Stimulated activated naive B cell treated with anti-CD40 and anti-IgM and Interleukin-4, amounts not matched to agents 10 μg/mL and 1 μg/mL and 100 μg/mL, for 72 hours (primary cell): ENCODE data around the gene EME2.
"Not testable (repeated sequence)": the region's sequence is repeated elsewhere in the genome, so short reads cannot be mapped to it uniquely, and the experiment has no call there.

Experiments
- ATAC-seq, 2 donors: fragments of 150-1000 bp; cut with Tn5 transposase; replicated peaks; 2 replicates each; pipeline ENCODE4 v1.10.0; 2021; ENCODE audit warnings: moderate library complexity in 1 of 2
- DNase-seq: peaks from one replicate; pipeline ENCODE4 v3.0.0; 2021
- H3K27ac Mint-ChIP-seq: one replicate; pipeline ENCODE4 v1.8.0; 2022; ENCODE audit warnings: mild to moderate bottlenecking, mixed read lengths
- H3K27me3 Mint-ChIP-seq, 2 donors: one replicate each; pipeline ENCODE4 v1.8.0; 2022; ENCODE audit warnings: mixed read lengths in 2 of 2
- H3K36me3 Mint-ChIP-seq, 2 donors: one replicate each; pipeline ENCODE4 v1.8.0; 2022; ENCODE audit warnings: mixed read lengths in 2 of 2, mild to moderate bottlenecking in 1 of 2
- H3K4me1 Mint-ChIP-seq, 2 donors: one replicate each; pipeline ENCODE4 v1.8.0; 2022; ENCODE audit warnings: mixed read lengths in 2 of 2, mild to moderate bottlenecking in 1 of 2
- H3K4me3 Mint-ChIP-seq, 2 donors: one replicate each; pipeline ENCODE4 v1.8.0; 2022; ENCODE audit warnings: mild to moderate bottlenecking in 2 of 2, mixed read lengths in 2 of 2, moderate library complexity in 1 of 2
- H3K9me3 Mint-ChIP-seq, 2 donors: one replicate each; pipeline ENCODE4 v1.8.0; 2022; ENCODE audit warnings: mixed read lengths in 2 of 2, mild to moderate bottlenecking in 1 of 2

The EME2 gene, protein sequence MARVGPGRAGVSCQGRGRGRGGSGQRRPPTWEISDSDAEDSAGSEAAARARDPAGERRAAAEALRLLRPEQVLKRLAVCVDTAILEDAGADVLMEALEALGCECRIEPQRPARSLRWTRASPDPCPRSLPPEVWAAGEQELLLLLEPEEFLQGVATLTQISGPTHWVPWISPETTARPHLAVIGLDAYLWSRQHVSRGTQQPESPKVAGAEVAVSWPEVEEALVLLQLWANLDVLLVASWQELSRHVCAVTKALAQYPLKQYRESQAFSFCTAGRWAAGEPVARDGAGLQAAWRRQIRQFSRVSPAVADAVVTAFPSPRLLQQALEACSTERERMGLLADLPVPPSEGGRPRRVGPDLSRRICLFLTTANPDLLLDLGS

DNA sequence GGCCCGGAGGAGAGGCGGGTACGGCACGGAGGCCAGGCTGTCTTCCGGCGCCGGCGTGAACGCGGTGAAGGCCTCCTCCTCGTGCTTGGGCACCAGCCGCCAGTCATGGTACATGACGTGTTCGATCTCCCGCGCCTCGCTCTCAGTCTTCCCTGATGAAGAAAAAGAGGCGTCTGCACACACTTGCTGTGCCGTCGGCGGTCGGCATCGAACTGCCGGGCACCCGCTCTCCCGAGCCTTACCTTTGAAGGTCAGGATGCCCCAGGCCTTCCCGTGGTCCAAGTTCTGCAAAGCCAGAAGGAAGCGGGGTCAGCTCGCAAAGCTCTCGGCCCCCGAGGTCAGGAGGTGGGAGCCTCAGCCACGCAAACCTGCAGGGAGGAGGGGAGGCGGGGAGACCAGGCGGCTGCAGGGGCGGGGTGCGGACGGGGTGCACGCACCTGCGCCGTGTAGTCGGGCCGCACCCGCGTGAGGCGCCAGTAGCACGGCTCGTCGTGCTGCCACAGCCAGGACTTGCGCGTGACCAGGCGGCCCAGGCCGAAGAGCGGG lies at the start of gene EME2:
EME2 (plus strand) TSS at position 449 of the 546 bp plus-strand sequence. CDS start 418 bp downstream, outside the sequence.
- DNase-seq (peak; percentile 33), ATAC-seq (peak; percentile 12 to 21)
- H3K27ac Mint-ChIP-seq, result peak within 1 kb of the TSS; percentile 98
- peak within 1 kb of the TSS; percentile 91 to 99 for H3K4me3 Mint-ChIP-seq
- H3K9me3 Mint-ChIP-seq, result no peaks in the 10 kb centered on the region
- peaks cover 21 to 50% of the 10 kb centered on the region in 2 donors for H3K4me1 Mint-ChIP-seq
- H3K36me3 Mint-ChIP-seq, result peaks cover 35% of the 10 kb centered on the region in 2 donors
- no peaks in the 10 kb centered on the region for H3K27me3 Mint-ChIP-seq

DNA sequence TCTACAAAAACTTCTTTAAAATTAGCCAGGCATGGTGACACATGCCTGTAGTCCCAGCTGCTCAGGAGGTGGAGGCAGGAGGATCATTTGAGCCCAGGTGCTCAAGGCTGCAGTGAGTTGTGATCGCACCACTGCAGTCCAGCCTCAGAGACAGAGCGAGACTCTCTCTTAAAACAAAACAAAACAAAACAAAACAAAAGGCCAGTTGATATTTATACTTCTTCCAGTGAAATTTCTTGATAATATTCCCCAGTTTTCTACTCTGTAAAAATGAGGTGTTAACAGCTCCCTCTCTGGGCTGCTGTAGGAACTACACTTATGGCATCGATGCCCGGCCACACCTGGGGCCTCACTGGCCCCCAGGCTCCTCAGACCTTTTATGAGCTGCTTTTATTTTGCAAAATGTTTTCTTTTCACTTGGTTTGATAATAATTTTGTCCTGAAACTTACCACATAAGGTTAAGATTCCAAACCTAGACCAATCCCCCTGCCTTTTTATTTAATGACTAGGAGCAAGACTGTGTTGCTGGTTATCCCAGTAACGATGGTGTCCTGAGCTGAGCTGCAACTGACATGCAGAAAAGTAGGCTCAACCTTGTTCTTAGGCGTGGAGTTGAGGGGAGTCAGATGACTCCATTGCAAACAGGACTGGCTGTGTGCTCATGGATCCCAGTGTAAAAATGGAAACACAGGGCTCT lies 49.0 kb upstream of the EME2 start:
- Mint-ChIP-seq H3K36me3 (peaks cover 32 to 41% of the 10 kb centered on the region in 2 donors), H3K9me3 (no peaks in the 10 kb centered on the region), H3K4me3 (peak overlapping the region; percentile 23 to 56), H3K4me1 (peaks cover 39 to 80% of the 10 kb centered on the region in 2 donors), H3K27me3 (no peaks in the 10 kb centered on the region), H3K27ac (peak overlapping the region; percentile 82)
- DNase-seq, result peak; percentile 27
- ATAC-seq, result peak; percentile 49 to 60

DNA sequence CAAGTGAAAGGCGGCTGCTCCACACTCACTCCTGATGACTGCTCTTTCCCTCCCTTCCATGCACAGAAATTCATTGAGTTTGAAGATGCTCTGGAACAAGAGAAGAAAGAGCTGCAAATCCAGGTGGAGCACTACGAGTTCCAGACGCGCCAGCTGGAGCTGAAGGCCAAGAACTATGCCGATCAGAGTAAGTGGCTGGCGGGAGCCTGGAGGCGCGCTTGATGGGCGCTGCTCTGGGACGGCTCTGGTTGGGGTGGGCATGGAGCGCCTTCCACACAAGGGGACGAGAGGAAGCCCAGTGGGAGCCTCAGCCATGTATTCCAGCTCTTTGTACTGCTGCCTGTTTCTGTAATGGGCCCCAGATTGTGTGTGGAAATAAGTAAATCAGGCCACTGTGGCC lies 48.1 kb upstream of the EME2 start:
- Mint-ChIP-seq H3K27ac (no peak overlapping the region), H3K4me3 (no peak overlapping the region), H3K27me3 (no peaks in the 10 kb centered on the region), H3K4me1 (peaks cover 37 to 71% of the 10 kb centered on the region in 2 donors), H3K9me3 (no peaks in the 10 kb centered on the region), H3K36me3 (peaks cover 34 to 43% of the 10 kb centered on the region in 2 donors)
- ATAC-seq, result no peak
- DNase-seq, result no peak

- peak overlapping the region; percentile 81 for H3K27ac Mint-ChIP-seq
Observed at GRCh38 chr16:1726661-1727502, 45.7 kb upstream of the EME2 start.

DNA sequence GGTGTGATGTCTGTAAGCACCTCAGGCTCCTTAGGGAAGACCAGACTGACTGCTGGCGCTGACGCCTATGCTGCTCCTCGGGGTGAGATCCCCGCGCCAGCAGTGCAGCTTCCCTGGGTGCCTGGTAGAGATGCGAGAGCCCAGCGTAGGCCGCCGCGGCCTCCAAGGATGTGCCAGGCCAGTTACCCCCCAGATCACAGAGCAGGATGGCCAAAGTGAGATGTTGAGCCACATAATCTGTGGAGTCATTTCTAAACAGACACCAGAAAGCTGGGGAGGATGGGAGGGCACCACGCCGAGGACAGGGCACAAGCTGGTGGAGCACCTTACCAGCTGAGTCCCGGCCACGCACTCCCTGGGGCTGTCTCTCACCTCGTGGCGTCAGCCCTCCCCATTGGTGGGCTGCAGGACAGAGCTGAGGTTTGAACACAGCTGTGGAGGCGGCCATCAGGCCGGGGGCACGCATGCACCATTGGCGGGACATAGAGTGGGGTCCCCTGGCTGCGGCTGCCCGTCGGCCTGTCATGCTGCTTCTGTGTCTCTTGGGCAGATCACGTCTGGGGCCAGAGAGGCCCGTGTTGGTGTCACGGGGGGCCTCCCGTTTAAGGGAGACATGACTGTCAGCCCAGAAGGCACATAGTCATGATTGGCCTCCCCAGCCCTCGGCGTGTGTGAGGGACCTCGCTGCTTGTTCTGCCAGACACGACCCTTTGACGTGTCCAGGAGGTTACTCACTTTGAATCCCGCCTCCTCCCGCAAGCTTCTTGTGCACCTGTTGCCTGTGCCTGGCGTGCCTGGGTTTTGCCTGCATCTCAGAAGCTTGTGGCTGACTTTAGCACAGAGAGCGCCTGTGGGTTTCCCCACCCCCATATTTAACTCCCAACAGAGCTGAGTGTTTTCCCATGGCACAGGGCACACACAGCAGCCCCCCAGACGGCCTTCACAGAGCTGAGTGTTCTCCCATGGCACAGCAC lies 44.7 kb upstream of the EME2 start:
- no peaks in the 10 kb centered on the region for H3K27me3 Mint-ChIP-seq
- ATAC-seq (no peak), DNase-seq (no peak)
- peaks cover 21 to 42% of the 10 kb centered on the region in 2 donors for H3K4me1 Mint-ChIP-seq
- no peak overlapping the region for H3K27ac Mint-ChIP-seq
- H3K4me3 Mint-ChIP-seq, result no peak overlapping the region
- H3K36me3 Mint-ChIP-seq, result peaks cover 30 to 44% of the 10 kb centered on the region in 2 donors
- no peaks in the 10 kb centered on the region for H3K9me3 Mint-ChIP-seq

More at GRCh38 chr16:1726661-1727502, 45.7 kb upstream of the EME2 start:
- ATAC-seq (no peak), DNase-seq (no peak)
- Mint-ChIP-seq H3K36me3 (peaks cover 28 to 46% of the 10 kb centered on the region in 2 donors), H3K4me3 (no peak overlapping the region), H3K27me3 (no peaks in the 10 kb centered on the region), H3K9me3 (no peaks in the 10 kb centered on the region), H3K4me1 (peaks cover 27 to 53% of the 10 kb centered on the region in 2 donors)

DNA sequence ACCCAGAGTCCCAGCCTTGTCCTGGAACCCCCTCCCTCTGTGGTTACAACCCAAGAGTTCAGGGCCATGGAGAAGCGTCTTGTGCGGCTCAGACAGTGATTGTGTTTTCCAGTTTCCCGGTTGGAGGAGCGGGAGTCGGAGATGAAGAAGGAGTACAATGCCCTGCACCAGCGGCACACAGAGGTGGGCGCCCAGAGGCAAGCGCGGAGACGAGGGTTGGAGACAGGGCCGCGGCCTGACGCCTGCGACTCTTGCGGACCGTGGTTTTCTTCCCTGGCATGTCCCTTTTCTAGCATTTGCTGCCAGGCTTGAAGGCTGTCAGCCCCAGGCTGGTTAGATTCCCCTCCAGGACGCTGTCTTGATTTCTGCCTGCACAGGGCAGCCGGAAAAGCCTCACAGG lies 43.6 kb upstream of the EME2 start:
- no peaks in the 10 kb centered on the region for H3K27me3 Mint-ChIP-seq
- H3K4me1 Mint-ChIP-seq, result peaks cover 14 to 32% of the 10 kb centered on the region in 2 donors
- peaks cover 36 to 43% of the 10 kb centered on the region in 2 donors for H3K36me3 Mint-ChIP-seq
- ATAC-seq (no peak), DNase-seq (no peak)
- no peak overlapping the region for H3K4me3 Mint-ChIP-seq
- no peaks in the 10 kb centered on the region for H3K9me3 Mint-ChIP-seq
- peak overlapping the region; percentile 25 for H3K27ac Mint-ChIP-seq

- Mint-ChIP-seq H3K4me3 (no peak overlapping the region), H3K4me1 (peaks cover 14 to 30% of the 10 kb centered on the region in 2 donors), H3K9me3 (no peaks in the 10 kb centered on the region), H3K27me3 (no peaks in the 10 kb centered on the region), H3K36me3 (peaks cover 37 to 43% of the 10 kb centered on the region in 2 donors), H3K27ac (no peak overlapping the region)
- DNase-seq (no peak), ATAC-seq (no peak)
Observed at GRCh38 chr16:1729445-1729844, 43.2 kb upstream of the EME2 start.

GRCh38 chr16:1731073-1731472 lies 41.5 kb upstream of the EME2 start:
- no peak for ATAC-seq
- Mint-ChIP-seq H3K36me3 (peaks cover 33 to 37% of the 10 kb centered on the region in 2 donors), H3K27ac (no peak overlapping the region), H3K4me1 (peaks cover 11 to 14% of the 10 kb centered on the region in 2 donors), H3K9me3 (no peaks in the 10 kb centered on the region), H3K27me3 (no peaks in the 10 kb centered on the region), H3K4me3 (no peak overlapping the region)
- DNase-seq, result no peak

DNA sequence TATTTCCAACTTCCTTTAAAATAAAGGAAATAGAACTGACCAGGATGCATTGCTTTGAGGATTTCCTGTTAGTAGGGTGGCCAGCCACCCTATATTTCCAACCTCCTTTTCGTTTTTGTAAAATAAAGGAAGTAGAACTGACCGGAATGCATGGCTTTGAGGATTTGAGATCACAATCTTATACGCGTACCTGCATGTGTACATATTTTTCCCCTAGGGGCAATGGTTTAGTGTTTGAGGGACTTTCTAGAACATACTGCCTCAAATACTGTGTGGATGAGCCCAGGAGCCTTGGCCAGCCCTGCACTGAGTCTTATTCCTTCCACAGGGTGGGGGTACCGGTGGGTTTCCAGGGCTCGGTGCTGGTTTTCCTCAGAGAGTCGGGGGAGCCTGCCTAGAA lies 41.0 kb upstream of the EME2 start:
- Mint-ChIP-seq H3K36me3 (peaks cover 31 to 32% of the 10 kb centered on the region in 2 donors), H3K9me3 (no peaks in the 10 kb centered on the region), H3K4me1 (peaks cover 11% of the 10 kb centered on the region in 2 donors), H3K27me3 (no peaks in the 10 kb centered on the region), H3K4me3 (no peak overlapping the region), H3K27ac (peak overlapping the region; percentile 89)
- DNase-seq (no peak), ATAC-seq (no peak)

DNA sequence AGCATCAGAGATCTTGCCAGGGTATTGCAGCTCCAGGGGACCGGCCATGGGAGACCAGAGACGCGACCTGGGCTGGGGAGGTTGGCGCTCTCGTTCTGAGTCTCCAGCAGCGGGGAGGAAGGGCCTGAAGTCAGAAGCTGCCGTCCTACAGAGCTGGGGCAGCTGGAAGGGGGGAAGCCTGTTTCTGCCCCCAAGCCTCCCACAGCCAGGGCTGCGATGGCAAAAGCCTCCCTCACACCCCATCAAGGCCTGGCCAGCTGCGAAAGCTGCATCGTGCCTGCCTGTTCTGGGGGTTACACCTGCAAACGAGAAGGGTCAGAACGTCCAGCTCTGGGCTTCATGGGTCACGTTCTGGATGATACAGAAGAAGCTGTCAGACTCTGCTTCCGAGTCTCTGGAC lies 40.5 kb upstream of the EME2 start:
- no peak overlapping the region for H3K4me3 Mint-ChIP-seq

DNA sequence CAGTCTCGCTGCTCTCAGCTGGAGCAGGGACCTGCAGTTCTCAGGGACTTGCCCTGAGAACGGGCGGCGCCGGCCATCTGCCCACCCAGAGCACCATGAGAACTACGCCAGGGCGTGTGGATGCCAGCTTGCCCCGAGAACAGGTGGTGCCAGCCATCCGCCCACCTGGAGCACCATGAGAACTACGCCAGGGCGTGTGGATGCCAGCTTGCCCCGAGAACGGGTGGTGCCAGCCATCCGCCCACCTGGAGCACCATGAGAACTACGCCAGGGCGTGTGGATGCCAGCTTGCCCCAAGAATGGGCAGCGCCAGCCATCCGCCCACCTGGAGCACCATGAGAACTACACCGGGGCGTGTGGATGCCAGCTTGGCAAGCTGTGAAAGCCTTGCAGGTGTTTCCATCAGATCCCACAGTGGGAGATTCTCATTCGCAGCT lies 40.0 kb upstream of the EME2 start:
- not testable (repeated sequence) for DNase-seq, H3K4me1 Mint-ChIP-seq, ATAC-seq, H3K27me3 Mint-ChIP-seq, H3K4me3 Mint-ChIP-seq, H3K9me3 Mint-ChIP-seq, H3K27ac Mint-ChIP-seq
- peaks cover 22% of the 10 kb centered on the region in 2 donors for H3K36me3 Mint-ChIP-seq

More for the DNA sequence above, 40.5 kb upstream of the EME2 start:
- Mint-ChIP-seq H3K4me1 (peaks cover 7 to 8% of the 10 kb centered on the region in 2 donors), H3K36me3 (peaks cover 27% of the 10 kb centered on the region in 2 donors), H3K27me3 (no peaks in the 10 kb centered on the region), H3K9me3 (no peaks in the 10 kb centered on the region), H3K27ac (peak overlapping the region; percentile 89)
- ATAC-seq, result no peak
- DNase-seq, result no peak

DNA sequence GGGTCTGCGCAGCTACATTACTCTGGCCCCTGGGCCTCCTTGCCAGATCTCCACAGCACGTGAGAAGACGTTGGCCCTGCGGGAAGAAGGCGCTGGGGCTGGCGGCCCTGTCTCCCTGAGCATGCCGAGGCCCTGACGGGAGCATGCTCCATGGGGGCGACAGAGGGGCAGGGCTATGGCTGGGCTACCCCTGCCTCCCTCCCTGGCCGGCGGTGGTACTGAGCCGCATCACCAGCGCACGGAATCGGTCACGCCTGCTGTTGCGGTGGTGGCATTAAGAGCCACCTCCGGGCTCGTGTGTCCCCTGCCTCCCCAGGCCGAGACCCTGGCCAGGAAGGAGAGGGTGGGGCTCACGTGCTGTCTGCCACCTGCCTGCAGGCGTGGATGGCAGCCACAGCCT lies 38.5 kb upstream of the EME2 start:
- Mint-ChIP-seq H3K9me3 (no peaks in the 10 kb centered on the region), H3K27ac (peak overlapping the region; percentile 62), H3K4me1 (no peaks in the 10 kb centered on the region), H3K4me3 (no peak overlapping the region), H3K27me3 (no peaks in the 10 kb centered on the region), H3K36me3 (peaks cover 13 to 15% of the 10 kb centered on the region in 2 donors)
- ATAC-seq, result no peak
- no peak for DNase-seq

DNA sequence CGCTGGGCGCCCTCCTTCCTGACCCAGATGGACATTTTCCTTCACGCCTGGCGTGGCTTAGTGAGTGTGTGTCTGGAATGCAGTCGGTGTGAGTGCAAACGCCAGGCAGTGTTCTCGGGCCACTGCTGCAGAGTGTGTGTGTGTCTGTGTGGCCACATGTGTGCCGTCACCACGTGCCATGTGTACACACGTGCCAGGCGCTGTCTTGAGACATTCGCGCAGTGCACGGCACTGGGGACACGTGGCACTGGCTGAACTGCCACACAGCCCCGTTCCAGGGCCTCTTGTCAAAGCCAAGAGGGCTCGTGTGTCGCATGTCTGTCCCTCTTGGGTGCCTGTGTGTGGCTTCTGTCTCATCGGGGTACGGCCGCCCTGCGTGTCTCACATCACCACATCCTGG lies 37.8 kb upstream of the EME2 start:
- H3K9me3 Mint-ChIP-seq, result no peaks in the 10 kb centered on the region
- DNase-seq, result no peak
- H3K4me3 Mint-ChIP-seq, result peak overlapping the region in 1 of 2 donors; percentile 39
- peaks cover 11 to 13% of the 10 kb centered on the region in 2 donors for H3K36me3 Mint-ChIP-seq
- ATAC-seq, result no peak
- no peak overlapping the region for H3K27ac Mint-ChIP-seq
- no peaks in the 10 kb centered on the region for H3K27me3 Mint-ChIP-seq
- no peaks in the 10 kb centered on the region for H3K4me1 Mint-ChIP-seq
